H9 (cell line): Measurements from ENCODE around the gene PRKD2. TPM values are rescaled to one million over a fixed set of nuclear protein-coding genes. Genes with fewer than 3 reads are reported as not detected.

Experiments
- DNase-seq: peaks from one replicate; pipeline ENCODE4 v3.0.0-alpha.2; 2017
- H2AFZ ChIP-seq: one replicate; pipeline ENCODE4 v1.6.1; 2013; ENCODE audit warnings: mild to moderate bottlenecking, low read length, control low read depth, moderate library complexity
- H2AK5ac ChIP-seq: 2 replicates; pipeline ENCODE4 v1.6.1; 2013; ENCODE audit warnings: low read length, control low read depth, mixed read lengths; ENCODE audit not compliant: insufficient read length
- H2BK120ac ChIP-seq: one replicate; pipeline ENCODE4 v1.6.1; 2013; ENCODE audit warnings: low read depth, mild to moderate bottlenecking, low read length, control low read depth, inconsistent platforms; ENCODE audit not compliant: poor library complexity, severe bottlenecking
- H2BK12ac ChIP-seq: 2 replicates; pipeline ENCODE4 v1.6.1; 2013; ENCODE audit warnings: low read length, control low read depth, mixed read lengths, low read depth; ENCODE audit not compliant: insufficient read length
- H2BK15ac ChIP-seq: 2 replicates; pipeline ENCODE4 v1.6.1; 2013; ENCODE audit warnings: low read depth, low read length, control low read depth
- H2BK20ac ChIP-seq: one replicate; pipeline ENCODE4 v1.6.1; 2013; ENCODE audit warnings: low read depth, mild to moderate bottlenecking, low read length, control low read depth, inconsistent platforms; ENCODE audit not compliant: poor library complexity, severe bottlenecking
- H2BK5ac ChIP-seq: 2 replicates; pipeline ENCODE4 v1.6.1; 2013; ENCODE audit warnings: low read length, control low read depth, mixed read lengths; ENCODE audit not compliant: insufficient read length
- H3K14ac ChIP-seq: 2 replicates; pipeline ENCODE4 v1.6.1; 2013; ENCODE audit warnings: low read length, control low read depth; ENCODE audit not compliant: insufficient read depth
- H3K18ac ChIP-seq: 2 replicates; pipeline ENCODE4 v1.6.1; 2013; ENCODE audit warnings: low read depth, mild to moderate bottlenecking, mixed read lengths, low read length, control low read depth; ENCODE audit not compliant: insufficient read length
- H3K23ac ChIP-seq: 2 replicates; pipeline ENCODE4 v1.6.1; 2013; ENCODE audit warnings: low read length, control low read depth, mixed read lengths, low read depth; ENCODE audit not compliant: insufficient read length
- H3K23me2 ChIP-seq: 2 replicates; pipeline ENCODE4 v1.6.1; 2013; ENCODE audit warnings: low read depth, mild to moderate bottlenecking, mixed read lengths, low read length, control low read depth; ENCODE audit not compliant: insufficient read length, poor library complexity, severe bottlenecking
- H3K27ac ChIP-seq: 2 replicates; pipeline ENCODE4 v1.5.1; 2013; ENCODE audit warnings: low read length, control low read depth, mixed read lengths, low read depth; ENCODE audit not compliant: insufficient read length
- H3K27me3 ChIP-seq: 2 replicates; pipeline ENCODE4 v1.6.1; 2013; ENCODE audit warnings: low read length, control low read depth, inconsistent platforms; ENCODE audit not compliant: insufficient read depth
- H3K4ac ChIP-seq: 2 replicates; pipeline ENCODE4 v1.6.1; 2013; ENCODE audit warnings: low read depth, mild to moderate bottlenecking, control low read depth, inconsistent platforms, low read length, moderate library complexity
- H3K4me1 ChIP-seq: 2 replicates; pipeline ENCODE4 v1.6.1; 2013; ENCODE audit warnings: low read length, control low read depth, inconsistent platforms; ENCODE audit not compliant: insufficient read depth
- H3K4me2 ChIP-seq: 2 replicates; pipeline ENCODE4 v1.6.1; 2013; ENCODE audit warnings: low read length, control low read depth, mixed read lengths; ENCODE audit not compliant: insufficient read length, insufficient read depth
- H3K56ac ChIP-seq: 2 replicates; pipeline ENCODE4 v1.6.1; 2013; ENCODE audit warnings: low read depth, mild to moderate bottlenecking, mixed read lengths, low read length, control low read depth; ENCODE audit not compliant: insufficient read length
- H3K79me1 ChIP-seq: 2 replicates; pipeline ENCODE4 v1.6.1; 2013; ENCODE audit warnings: low read depth, mild to moderate bottlenecking, moderate library complexity, low read length, control low read depth, inconsistent platforms; ENCODE audit not compliant: insufficient read depth, poor library complexity, severe bottlenecking
- H3K79me2 ChIP-seq: 2 replicates; pipeline ENCODE4 v1.6.1; 2013; ENCODE audit warnings: low read length, control low read depth, inconsistent platforms; ENCODE audit not compliant: insufficient read depth
- H3K9ac ChIP-seq: 2 replicates; pipeline ENCODE4 v1.6.1; 2013; ENCODE audit warnings: low read length, control low read depth, mixed read lengths; ENCODE audit not compliant: insufficient read length; ENCODE audit errors: extremely low read depth
- H3K9me3 ChIP-seq: one replicate; pipeline ENCODE4 v1.6.1; 2013; ENCODE audit warnings: low read depth, low read length, inconsistent platforms; ENCODE audit not compliant: control insufficient read depth
- H3T11ph ChIP-seq: one replicate; pipeline ENCODE4 v1.6.1; 2013; ENCODE audit warnings: mild to moderate bottlenecking, low read length, control low read depth, inconsistent platforms
- H4K20me1 ChIP-seq: one replicate; pipeline ENCODE4 v1.6.1; 2013; ENCODE audit not compliant: control insufficient read depth, insufficient read length, insufficient read depth
- H4K5ac ChIP-seq: 2 replicates; pipeline ENCODE4 v1.6.1; 2013; ENCODE audit warnings: low read depth, mild to moderate bottlenecking, mixed read lengths, low read length, control low read depth; ENCODE audit not compliant: insufficient read length
- H4K8ac ChIP-seq: replicated peaks from 2 replicates; pipeline ENCODE4 v1.6.1; 2013; ENCODE audit warnings: low read length, control low read depth, mixed read lengths, low read depth; ENCODE audit not compliant: insufficient read length
- H4K91ac ChIP-seq: 2 replicates; pipeline ENCODE4 v1.6.1; 2013; ENCODE audit warnings: low read depth, mild to moderate bottlenecking, moderate library complexity, mixed read lengths, low read length, control low read depth; ENCODE audit not compliant: insufficient read length
- H3K27ac Mint-ChIP-seq, 3 experiments: 2 replicates in 2 of 3; 3 replicates in 1 of 3; pipeline ENCODE4 v1.8.0; 2020 to 2021; ENCODE audit warnings: mixed read lengths in 3 of 3, mild to moderate bottlenecking in 1 of 3, moderate library complexity in 1 of 3
- H3K27me3 Mint-ChIP-seq: 2 replicates; pipeline ENCODE4 v1.8.0; 2021; ENCODE audit warnings: low read depth, mild to moderate bottlenecking, moderate library complexity, mixed read lengths
- H3K36me3 Mint-ChIP-seq, 3 experiments: 2 replicates in 2 of 3; 3 replicates in 1 of 3; pipeline ENCODE4 v1.8.0; 2020 to 2021; ENCODE audit warnings: low read depth in 3 of 3, mixed read lengths in 3 of 3; ENCODE audit not compliant: insufficient read depth in 1 of 3
- H3K4me1 Mint-ChIP-seq, 2 experiments: 2 replicates each; pipeline ENCODE4 v1.8.0; 2020; ENCODE audit warnings: mixed read lengths in 2 of 2
- H3K4me3 Mint-ChIP-seq, 2 experiments: 2 replicates in 1 of 2; 3 replicates in 1 of 2; pipeline ENCODE4 v1.8.0; 2020 to 2021; ENCODE audit warnings: mild to moderate bottlenecking in 2 of 2, mixed read lengths in 2 of 2, moderate library complexity in 1 of 2
- H3K9me3 Mint-ChIP-seq, 2 experiments: 2 replicates in 1 of 2; 3 replicates in 1 of 2; pipeline ENCODE4 v1.8.0; 2020; ENCODE audit warnings: mild to moderate bottlenecking in 2 of 2, mixed read lengths in 2 of 2, moderate library complexity in 1 of 2
- WGBS: extraction: QIAGEN DNeasy Blood & Tissue Kit; methylation state at CpG from one replicate; pipeline ENCODE4 v1.1.7; 2013; ENCODE audit warnings: missing lambda C conversion rate, low lambda C conversion rate, mixed read lengths; ENCODE audit not compliant: insufficient read length; ENCODE audit errors: extremely low coverage; 5-methylcytosine and 5-hydroxymethylcytosine counted together
- total RNA-seq: library from RNA; stranded (reverse); gene quantifications from 2 replicates; pipeline ENCODE4 v1.2.1, GENCODE V29; 2021
- TF ChIP-seq, protein P1 (sequence below): fragments of 200-600 bp; sonication (generic); conservative IDR thresholded peaks from 3 replicates; pipeline ENCODE4 v1.8.0; 2021; ENCODE audit warnings: antibody characterized with exemption, mild to moderate bottlenecking

Gene PRKD2
- total RNA-seq, 1 experiment from 2014 or later: 60.7 TPM

DNA sequence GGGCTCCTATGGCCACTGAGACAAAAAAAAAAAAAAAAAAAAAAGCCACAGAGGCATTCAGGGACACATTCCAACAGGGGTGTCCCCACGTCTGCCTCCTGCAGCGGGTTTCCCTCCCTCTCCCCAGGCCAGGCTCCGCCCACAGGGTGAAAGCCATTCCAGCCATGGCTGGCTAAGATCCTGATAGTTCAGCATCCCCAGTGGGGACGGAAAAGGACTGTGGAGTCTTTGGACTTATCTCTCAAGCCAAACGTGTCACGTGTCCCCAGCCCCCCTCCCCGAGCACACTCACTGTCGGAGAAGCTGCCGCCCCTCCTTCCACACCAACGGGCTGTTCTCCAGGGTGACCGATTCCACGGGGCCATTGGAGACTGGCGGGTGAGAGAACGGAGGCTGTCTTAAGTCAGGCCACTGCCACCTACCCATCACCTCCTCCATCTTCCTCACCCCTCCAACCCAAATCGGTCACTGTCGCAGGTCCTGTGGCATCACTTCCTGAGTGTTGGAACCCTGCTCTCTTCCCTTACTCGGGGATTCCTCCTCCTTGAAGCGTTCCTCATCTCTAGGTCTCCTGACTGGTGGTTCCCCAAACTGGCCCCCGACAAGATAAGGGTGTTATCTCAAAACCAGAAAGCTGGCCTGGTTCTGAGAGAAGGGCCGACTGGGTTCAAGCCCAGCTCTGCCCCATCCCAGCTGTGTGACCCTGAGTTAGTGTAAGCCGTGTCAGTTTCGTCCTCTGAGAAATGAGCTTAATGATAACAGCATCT lies 19.8 kb upstream of the PRKD2 start:
- Histone ChIP-seq H2AFZ (no peak overlapping the region), H3T11ph (no peak overlapping the region), H4K5ac (no peak overlapping the region), H3K18ac (no peak overlapping the region), H2BK5ac (no peak overlapping the region), H2BK120ac (no peak overlapping the region), H3K9ac (no peak overlapping the region), H2AK5ac (no peak overlapping the region), H3K4me1 (no peaks in the 10 kb centered on the region), H3K27ac (no peak overlapping the region), H4K20me1 (peaks cover 4% of the 10 kb centered on the region), H3K79me1 (no peaks in the 10 kb centered on the region), H3K14ac (no peak overlapping the region), H3K79me2 (peaks cover 18% of the 10 kb centered on the region; the same call in 1 of the 2 replicates), H3K4ac (no peak overlapping the region), H4K8ac (no peak overlapping the region), H2BK12ac (no peak overlapping the region), H3K9me3 (no peaks in the 10 kb centered on the region), H3K27me3 (no peaks in the 10 kb centered on the region), H3K23me2 (no peaks in the 10 kb centered on the region), H2BK20ac (no peak overlapping the region), H3K23ac (no peak overlapping the region), H2BK15ac (no peak overlapping the region), H3K56ac (no peak overlapping the region), H3K4me2 (no peak overlapping the region), H4K91ac (no peak overlapping the region)
- WGBS: no CpG with 5 or more reads among the region's 22 CpGs
- no peaks in the 10 kb centered on the region; the same call in 1 of the 2 replicates for H3K27me3 Mint-ChIP-seq
- DNase-seq: no peak
- TF ChIP-seq, protein P1, sequence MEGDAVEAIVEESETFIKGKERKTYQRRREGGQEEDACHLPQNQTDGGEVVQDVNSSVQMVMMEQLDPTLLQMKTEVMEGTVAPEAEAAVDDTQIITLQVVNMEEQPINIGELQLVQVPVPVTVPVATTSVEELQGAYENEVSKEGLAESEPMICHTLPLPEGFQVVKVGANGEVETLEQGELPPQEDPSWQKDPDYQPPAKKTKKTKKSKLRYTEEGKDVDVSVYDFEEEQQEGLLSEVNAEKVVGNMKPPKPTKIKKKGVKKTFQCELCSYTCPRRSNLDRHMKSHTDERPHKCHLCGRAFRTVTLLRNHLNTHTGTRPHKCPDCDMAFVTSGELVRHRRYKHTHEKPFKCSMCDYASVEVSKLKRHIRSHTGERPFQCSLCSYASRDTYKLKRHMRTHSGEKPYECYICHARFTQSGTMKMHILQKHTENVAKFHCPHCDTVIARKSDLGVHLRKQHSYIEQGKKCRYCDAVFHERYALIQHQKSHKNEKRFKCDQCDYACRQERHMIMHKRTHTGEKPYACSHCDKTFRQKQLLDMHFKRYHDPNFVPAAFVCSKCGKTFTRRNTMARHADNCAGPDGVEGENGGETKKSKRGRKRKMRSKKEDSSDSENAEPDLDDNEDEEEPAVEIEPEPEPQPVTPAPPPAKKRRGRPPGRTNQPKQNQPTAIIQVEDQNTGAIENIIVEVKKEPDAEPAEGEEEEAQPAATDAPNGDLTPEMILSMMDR: no peak
- H3K4me1 Mint-ChIP-seq: peaks cover 14 to 15% of the 10 kb centered on the region in 2 experiments
- no peak overlapping the region for H3K27ac Mint-ChIP-seq
- peaks cover 38 to 81% (median 71%) of the 10 kb centered on the region in 3 experiments; a peak in 6 of 7 replicates for H3K36me3 Mint-ChIP-seq
- H3K9me3 Mint-ChIP-seq: no peaks in the 10 kb centered on the region
- no peak overlapping the region for H3K4me3 Mint-ChIP-seq
